Measurements from ENCODE around the gene EPS15. TPM values are rescaled to one million over a fixed set of nuclear protein-coding genes. Genes with fewer than 3 reads are reported as not detected.

EPS15 gene
- total RNA-seq, 1 donor from 2014 or later: 120 TPM

DNA sequence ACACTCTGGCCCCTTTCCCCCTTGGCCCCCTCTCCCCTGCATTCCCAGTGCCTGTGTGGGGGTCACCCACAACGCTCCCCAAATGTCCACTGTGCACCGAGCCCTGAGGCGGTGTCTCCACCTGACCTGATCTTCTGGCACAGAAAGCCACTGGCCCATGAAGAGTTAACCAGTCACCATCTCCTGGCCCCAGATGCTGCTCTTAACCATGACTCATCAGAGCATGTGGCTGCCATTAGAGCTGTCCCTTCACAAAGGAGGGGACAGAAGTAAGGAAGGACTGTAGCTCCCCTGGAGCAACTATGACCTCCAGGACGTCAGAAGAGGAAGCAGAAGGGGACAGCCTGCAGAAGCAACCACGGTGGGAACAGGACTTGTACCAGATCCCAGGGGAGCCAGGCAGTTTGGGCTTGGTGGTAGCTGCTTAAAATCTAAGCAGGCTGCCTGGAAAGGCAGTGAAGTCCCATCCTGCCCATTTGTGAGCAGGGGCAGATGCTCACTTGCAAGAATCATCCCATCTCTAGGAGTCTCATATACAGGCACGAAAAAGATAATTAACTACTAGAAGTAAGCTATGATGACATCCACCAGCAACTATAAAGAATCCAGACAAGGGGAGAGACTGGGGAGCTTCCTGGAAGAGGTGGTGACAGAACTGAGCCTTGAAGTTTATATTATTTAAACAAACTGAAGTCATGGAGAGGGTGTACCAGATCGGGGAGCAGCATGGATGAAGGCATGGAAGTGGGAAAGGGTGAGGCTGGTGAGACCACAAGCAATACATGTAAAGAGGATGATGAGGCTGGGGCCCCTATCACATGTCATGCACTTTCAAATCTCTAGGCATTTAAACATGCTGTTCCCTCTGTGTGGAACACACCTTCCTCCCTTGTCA lies 187.6 kb downstream of the EPS15 start:
- TF ChIP-seq, protein P1, sequence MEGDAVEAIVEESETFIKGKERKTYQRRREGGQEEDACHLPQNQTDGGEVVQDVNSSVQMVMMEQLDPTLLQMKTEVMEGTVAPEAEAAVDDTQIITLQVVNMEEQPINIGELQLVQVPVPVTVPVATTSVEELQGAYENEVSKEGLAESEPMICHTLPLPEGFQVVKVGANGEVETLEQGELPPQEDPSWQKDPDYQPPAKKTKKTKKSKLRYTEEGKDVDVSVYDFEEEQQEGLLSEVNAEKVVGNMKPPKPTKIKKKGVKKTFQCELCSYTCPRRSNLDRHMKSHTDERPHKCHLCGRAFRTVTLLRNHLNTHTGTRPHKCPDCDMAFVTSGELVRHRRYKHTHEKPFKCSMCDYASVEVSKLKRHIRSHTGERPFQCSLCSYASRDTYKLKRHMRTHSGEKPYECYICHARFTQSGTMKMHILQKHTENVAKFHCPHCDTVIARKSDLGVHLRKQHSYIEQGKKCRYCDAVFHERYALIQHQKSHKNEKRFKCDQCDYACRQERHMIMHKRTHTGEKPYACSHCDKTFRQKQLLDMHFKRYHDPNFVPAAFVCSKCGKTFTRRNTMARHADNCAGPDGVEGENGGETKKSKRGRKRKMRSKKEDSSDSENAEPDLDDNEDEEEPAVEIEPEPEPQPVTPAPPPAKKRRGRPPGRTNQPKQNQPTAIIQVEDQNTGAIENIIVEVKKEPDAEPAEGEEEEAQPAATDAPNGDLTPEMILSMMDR (IDR thresholded peaks at IDR 0.05; ENCODE audit: unreplicated experiment): no peak
- Mint-ChIP-seq H3K4me3 (ENCODE audit: unreplicated experiment) (peak overlapping the region; percentile 91), H3K27ac (ENCODE audit: unreplicated experiment) (peak overlapping the region; percentile 59), H3K27me3 (ENCODE audit: unreplicated experiment) (peaks cover 4% of the 10 kb centered on the region), H3K36me3 (ENCODE audit: low read depth, unreplicated experiment) (peaks cover 4% of the 10 kb centered on the region), H3K9me3 (ENCODE audit: unreplicated experiment) (no peaks in the 10 kb centered on the region), H3K4me1 (ENCODE audit: unreplicated experiment) (peaks cover 9% of the 10 kb centered on the region)
- no peak for DNase-seq (ENCODE audit: low spot score)

DNA sequence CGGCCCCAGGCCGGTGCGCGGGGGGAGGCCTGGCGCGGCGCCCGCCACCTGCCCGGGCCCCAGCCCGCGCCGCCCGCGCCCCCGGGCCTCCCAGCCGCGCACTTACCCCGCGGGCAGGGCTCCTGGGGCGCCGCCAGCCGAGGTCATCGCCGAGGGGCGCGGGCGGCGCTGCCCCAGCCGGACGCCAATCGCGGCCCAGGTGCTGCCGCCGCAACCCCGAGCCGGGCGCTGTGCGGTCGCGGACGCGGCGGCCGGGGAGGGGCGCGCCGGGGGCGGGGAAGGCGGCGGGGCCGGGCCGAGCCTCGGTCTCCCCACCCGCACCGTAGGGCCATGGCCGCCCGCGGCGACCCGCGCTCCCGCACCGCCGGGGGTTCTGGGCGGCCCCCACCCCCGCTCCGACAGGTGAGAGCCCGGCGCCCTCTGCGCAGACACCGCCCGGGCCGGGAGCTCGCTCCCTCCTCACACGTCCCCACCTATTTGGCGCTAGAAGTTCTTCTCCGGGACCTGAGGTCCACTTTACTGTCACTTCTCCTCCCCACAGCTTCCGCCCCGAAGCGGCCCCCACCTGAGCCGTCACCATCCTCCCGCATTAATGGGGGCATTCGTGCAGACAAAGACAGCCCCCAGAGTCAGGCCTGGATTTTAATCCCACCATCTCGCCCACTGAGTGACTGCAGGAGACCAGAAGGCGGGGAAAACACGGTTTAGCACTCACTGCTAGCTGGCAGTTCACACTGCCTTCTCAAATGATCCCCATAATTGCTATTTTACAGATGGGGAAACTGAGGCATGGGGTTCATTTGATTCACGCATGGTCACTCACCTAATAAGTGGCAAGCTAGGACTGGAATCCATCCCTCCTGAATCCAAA lies 188.5 kb downstream of the EPS15 start, which contains the start of gene TTC39A:
TSS of gene TTC39A (minus strand) at position 232 of the 871 bp plus-strand sequence. CDS start at position 147, 85 bp downstream.
- no peak for DNase-seq (ENCODE audit: low spot score)
- TF ChIP-seq, protein P1 (IDR thresholded peaks at IDR 0.05; ENCODE audit: unreplicated experiment): no peak
- Mint-ChIP-seq H3K4me1 (ENCODE audit: unreplicated experiment) (peaks cover 9% of the 10 kb centered on the region), H3K4me3 (ENCODE audit: unreplicated experiment) (peak within 1 kb of the TSS; percentile 91), H3K36me3 (ENCODE audit: low read depth, unreplicated experiment) (peaks cover 4% of the 10 kb centered on the region), H3K27me3 (ENCODE audit: unreplicated experiment) (peaks cover 5% of the 10 kb centered on the region), H3K9me3 (ENCODE audit: unreplicated experiment) (no peaks in the 10 kb centered on the region), H3K27ac (ENCODE audit: unreplicated experiment) (peak within 1 kb of the TSS; percentile 59)

GRCh38 chr1:51329443-51330325 lies 189.4 kb downstream of the EPS15 start:
- Mint-ChIP-seq H3K4me1 (ENCODE audit: unreplicated experiment) (peaks cover 7% of the 10 kb centered on the region), H3K4me3 (ENCODE audit: unreplicated experiment) (peak overlapping the region; percentile 79)

GRCh38 chr1:51328926-51329325 lies 190.1 kb downstream of the EPS15 start:
- TF ChIP-seq, protein P1 (IDR thresholded peaks at IDR 0.05; ENCODE audit: unreplicated experiment): no peak

More at GRCh38 chr1:51329443-51330325, 189.4 kb downstream of the EPS15 start:
- no peaks in the 10 kb centered on the region for H3K9me3 Mint-ChIP-seq (ENCODE audit: unreplicated experiment)
- TF ChIP-seq, protein P1 (IDR thresholded peaks at IDR 0.05; ENCODE audit: unreplicated experiment): no peak
- H3K27me3 Mint-ChIP-seq (ENCODE audit: unreplicated experiment): peaks cover 5% of the 10 kb centered on the region
- peaks cover 4% of the 10 kb centered on the region for H3K36me3 Mint-ChIP-seq (ENCODE audit: low read depth, unreplicated experiment)
- H3K27ac Mint-ChIP-seq (ENCODE audit: unreplicated experiment): no peak overlapping the region
- DNase-seq (ENCODE audit: low spot score): no peak

More at GRCh38 chr1:51328926-51329325, 190.1 kb downstream of the EPS15 start:
- Mint-ChIP-seq H3K4me1 (ENCODE audit: unreplicated experiment) (peaks cover 7% of the 10 kb centered on the region), H3K27me3 (ENCODE audit: unreplicated experiment) (peaks cover 5% of the 10 kb centered on the region), H3K27ac (ENCODE audit: unreplicated experiment) (peak overlapping the region; percentile 30), H3K36me3 (ENCODE audit: low read depth, unreplicated experiment) (peaks cover 4% of the 10 kb centered on the region), H3K9me3 (ENCODE audit: unreplicated experiment) (no peaks in the 10 kb centered on the region), H3K4me3 (ENCODE audit: unreplicated experiment) (no peak overlapping the region)
- no peak for DNase-seq (ENCODE audit: low spot score)

Data from endothelial cell (in vitro differentiated cells).